SK-N-SH (cell line): ENCODE results near the gene LTF.

Experiments
- TF ChIP-seq, protein P1 (sequence below): IDR thresholded peaks from 2 replicates; pipeline ENCODE4 v1.6.1; 2012; ENCODE audit warnings: mild to moderate bottlenecking, low read depth, low read length, moderate library complexity
- TF ChIP-seq, protein P2 (sequence below): IDR thresholded peaks from 2 replicates; pipeline ENCODE4 v1.4.0; 2012; ENCODE audit warnings: low read depth, borderline replicate concordance

DNA sequence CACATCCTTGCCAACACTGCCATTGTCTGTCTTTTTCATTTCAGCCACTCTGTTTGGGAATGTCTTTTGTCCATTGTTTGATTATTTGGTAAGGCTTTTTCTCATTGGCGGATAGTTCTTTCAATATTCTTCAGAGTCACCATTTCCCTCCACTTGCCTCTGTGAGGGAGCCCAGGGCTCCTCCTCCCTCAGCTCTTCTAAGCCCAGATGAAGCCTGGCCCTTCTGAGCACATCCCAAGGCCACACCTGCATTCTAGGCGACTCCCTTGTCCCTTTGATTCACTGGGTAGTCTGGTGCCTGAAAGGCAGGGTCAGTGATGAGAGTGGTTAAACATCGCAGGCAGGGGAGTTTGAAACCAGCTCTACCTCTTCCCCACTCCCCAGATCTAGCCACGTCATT lies 12.4 kb upstream of the LTF start:
- TF ChIP-seq, protein P1, sequence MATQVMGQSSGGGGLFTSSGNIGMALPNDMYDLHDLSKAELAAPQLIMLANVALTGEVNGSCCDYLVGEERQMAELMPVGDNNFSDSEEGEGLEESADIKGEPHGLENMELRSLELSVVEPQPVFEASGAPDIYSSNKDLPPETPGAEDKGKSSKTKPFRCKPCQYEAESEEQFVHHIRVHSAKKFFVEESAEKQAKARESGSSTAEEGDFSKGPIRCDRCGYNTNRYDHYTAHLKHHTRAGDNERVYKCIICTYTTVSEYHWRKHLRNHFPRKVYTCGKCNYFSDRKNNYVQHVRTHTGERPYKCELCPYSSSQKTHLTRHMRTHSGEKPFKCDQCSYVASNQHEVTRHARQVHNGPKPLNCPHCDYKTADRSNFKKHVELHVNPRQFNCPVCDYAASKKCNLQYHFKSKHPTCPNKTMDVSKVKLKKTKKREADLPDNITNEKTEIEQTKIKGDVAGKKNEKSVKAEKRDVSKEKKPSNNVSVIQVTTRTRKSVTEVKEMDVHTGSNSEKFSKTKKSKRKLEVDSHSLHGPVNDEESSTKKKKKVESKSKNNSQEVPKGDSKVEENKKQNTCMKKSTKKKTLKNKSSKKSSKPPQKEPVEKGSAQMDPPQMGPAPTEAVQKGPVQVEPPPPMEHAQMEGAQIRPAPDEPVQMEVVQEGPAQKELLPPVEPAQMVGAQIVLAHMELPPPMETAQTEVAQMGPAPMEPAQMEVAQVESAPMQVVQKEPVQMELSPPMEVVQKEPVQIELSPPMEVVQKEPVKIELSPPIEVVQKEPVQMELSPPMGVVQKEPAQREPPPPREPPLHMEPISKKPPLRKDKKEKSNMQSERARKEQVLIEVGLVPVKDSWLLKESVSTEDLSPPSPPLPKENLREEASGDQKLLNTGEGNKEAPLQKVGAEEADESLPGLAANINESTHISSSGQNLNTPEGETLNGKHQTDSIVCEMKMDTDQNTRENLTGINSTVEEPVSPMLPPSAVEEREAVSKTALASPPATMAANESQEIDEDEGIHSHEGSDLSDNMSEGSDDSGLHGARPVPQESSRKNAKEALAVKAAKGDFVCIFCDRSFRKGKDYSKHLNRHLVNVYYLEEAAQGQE: no peak
- TF ChIP-seq, protein P2, sequence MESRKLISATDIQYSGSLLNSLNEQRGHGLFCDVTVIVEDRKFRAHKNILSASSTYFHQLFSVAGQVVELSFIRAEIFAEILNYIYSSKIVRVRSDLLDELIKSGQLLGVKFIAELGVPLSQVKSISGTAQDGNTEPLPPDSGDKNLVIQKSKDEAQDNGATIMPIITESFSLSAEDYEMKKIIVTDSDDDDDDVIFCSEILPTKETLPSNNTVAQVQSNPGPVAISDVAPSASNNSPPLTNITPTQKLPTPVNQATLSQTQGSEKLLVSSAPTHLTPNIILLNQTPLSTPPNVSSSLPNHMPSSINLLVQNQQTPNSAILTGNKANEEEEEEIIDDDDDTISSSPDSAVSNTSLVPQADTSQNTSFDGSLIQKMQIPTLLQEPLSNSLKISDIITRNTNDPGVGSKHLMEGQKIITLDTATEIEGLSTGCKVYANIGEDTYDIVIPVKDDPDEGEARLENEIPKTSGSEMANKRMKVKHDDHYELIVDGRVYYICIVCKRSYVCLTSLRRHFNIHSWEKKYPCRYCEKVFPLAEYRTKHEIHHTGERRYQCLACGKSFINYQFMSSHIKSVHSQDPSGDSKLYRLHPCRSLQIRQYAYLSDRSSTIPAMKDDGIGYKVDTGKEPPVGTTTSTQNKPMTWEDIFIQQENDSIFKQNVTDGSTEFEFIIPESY: no peak
